Testis (tissue), 3 donors: Measurements from ENCODE around the gene CLDN5. TPM values are rescaled to one million over a fixed set of nuclear protein-coding genes. Genes with fewer than 3 reads are reported as not detected.

Experiments used
- DNase-seq: peaks from one replicate; pipeline ENCODE4 v3.0.0-alpha.2; 2019
- H3K27ac ChIP-seq, 2 donors: fragments of 200-600 bp; sonication (generic); one replicate each; pipeline ENCODE4 v1.5.1; 2019
- H3K27me3 ChIP-seq: fragments of 200-600 bp; sonication (generic); one replicate; pipeline ENCODE4 v1.5.1; 2019
- H3K36me3 ChIP-seq: fragments of 200-600 bp; sonication (generic); one replicate; pipeline ENCODE4 v1.5.1; 2017; ENCODE audit warnings: low read depth; ENCODE audit errors: missing control alignments
- H3K4me1 ChIP-seq: fragments of 200-600 bp; sonication (generic); one replicate; pipeline ENCODE4 v1.5.1; 2019
- H3K4me3 ChIP-seq, 2 donors: fragments of 200-600 bp; sonication (generic); one replicate each; pipeline ENCODE4 v1.5.1; 2017 to 2019
- H3K9me3 ChIP-seq: fragments of 200-600 bp; sonication (generic); one replicate; pipeline ENCODE4 v1.5.1; 2017
- POLR2A ChIP-seq: fragments of 450-650 bp; IDR thresholded peaks from one replicate; pipeline ENCODE4 v1.6.1; 2017; ENCODE audit warnings: antibody characterized with exemption, mild to moderate bottlenecking, moderate library complexity
- WGBS, 2 donors: methylation state at CpG; one replicate each; pipeline ENCODE4 v1.1.5; 2018; 5-methylcytosine and 5-hydroxymethylcytosine counted together
- intact Hi-C: fragments of 100-400 bp; cut with DNase I; formaldehyde crosslinking; loops from one replicate; pipeline ENCODE4 v1.15.1; 2023; ENCODE audit warnings: low total_unique reads
- polyA plus RNA-seq: library from polyadenylated mRNA; stranded (reverse); fragments of 350-450 nt; fragmentation: Illumina TruSeq; extraction: RNeasy Lipid Tissue Mini Kit (QIAGEN cat#74804); gene quantifications from one replicate; pipeline ENCODE4 v1.2.3, GENCODE V29; 2014; ENCODE audit warnings: low read depth, low replicate concordance; ENCODE audit not compliant: insufficient read depth
- total RNA-seq, 2 donors: library from RNA; depleted of rRNA; stranded (reverse); fragments of >200 nt; gene quantifications; one replicate each; pipeline ENCODE4 v1.2.3, GENCODE V29; 2016
- TF ChIP-seq, protein P1 (sequence below), 3 experiments: fragments of 450-650 bp in 2 of 3; fragments of 200-600 bp in 1 of 3; sonication (generic) in 1 of 3; IDR thresholded peaks; one replicate each; pipeline ENCODE4 v1.5.1; 2016 to 2019; ENCODE audit warnings: antibody characterized with exemption in 3 of 3, mild to moderate bottlenecking in 2 of 3, moderate library complexity in 1 of 3

The CLDN5 gene
- total and polyA plus RNA-seq, 3 donors from 2014 or later = 10.4 to 42.0 (median 29.2) TPM

DNA sequence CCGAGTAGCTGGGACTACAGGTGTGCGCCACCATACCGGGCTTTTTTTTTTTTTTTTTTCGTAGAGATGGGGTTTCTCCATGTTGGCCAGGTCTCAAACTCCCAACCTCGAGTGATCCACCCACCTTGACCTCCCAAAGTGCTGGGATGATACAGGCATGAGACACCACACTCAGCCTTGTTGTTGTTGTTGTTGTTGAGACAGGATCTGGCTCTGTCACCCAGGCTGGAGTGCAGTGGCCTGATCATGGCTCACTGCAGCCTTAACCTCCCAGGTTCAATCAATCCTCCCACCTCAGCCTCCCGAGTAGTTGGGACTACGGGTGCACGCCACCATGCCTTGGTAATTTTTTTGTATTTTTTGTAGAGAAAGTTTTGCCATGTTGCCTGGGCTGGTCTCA lies 23.4 kb upstream of the CLDN5 start:
- no peak for DNase-seq
- Histone ChIP-seq H3K9me3 (no peaks in the 10 kb centered on the region), H3K27me3 (no peaks in the 10 kb centered on the region), H3K4me1 (no peaks in the 10 kb centered on the region), H3K27ac (no peak overlapping the region), H3K36me3 (no peaks in the 10 kb centered on the region), H3K4me3 (no peak overlapping the region)
- TF ChIP-seq POLR2A = no peak
- TF ChIP-seq, protein P1, sequence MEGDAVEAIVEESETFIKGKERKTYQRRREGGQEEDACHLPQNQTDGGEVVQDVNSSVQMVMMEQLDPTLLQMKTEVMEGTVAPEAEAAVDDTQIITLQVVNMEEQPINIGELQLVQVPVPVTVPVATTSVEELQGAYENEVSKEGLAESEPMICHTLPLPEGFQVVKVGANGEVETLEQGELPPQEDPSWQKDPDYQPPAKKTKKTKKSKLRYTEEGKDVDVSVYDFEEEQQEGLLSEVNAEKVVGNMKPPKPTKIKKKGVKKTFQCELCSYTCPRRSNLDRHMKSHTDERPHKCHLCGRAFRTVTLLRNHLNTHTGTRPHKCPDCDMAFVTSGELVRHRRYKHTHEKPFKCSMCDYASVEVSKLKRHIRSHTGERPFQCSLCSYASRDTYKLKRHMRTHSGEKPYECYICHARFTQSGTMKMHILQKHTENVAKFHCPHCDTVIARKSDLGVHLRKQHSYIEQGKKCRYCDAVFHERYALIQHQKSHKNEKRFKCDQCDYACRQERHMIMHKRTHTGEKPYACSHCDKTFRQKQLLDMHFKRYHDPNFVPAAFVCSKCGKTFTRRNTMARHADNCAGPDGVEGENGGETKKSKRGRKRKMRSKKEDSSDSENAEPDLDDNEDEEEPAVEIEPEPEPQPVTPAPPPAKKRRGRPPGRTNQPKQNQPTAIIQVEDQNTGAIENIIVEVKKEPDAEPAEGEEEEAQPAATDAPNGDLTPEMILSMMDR (IDR thresholded peaks at IDR 0.05) = no peak
- WGBS, 2 donors = 94% methylated on average over 8 of the region's 8 CpGs
- intact Hi-C loops = no loop called here

DNA sequence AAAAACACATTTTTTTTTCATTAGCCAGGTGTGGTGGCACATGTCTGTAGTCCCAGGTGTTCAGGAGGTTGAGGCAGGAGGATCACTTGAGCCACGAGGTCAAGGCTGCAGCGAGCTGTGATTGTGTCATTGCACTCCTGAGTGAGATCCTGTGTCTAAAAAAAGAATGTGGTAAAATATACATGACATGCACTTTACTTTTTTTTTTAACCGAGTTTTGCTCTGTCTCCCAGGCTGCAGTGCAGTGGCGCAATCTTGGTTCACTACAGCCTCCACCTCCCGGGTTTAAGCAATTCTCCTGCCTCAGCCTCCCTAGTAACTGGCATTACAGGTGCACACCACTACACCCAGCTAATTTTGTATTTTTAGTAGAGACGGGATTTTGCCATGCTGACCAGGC lies 22.5 kb upstream of the CLDN5 start:
- H3K4me3 ChIP-seq = no peak overlapping the region
- intact Hi-C loops = no loop called here
- H3K4me1 ChIP-seq = no peaks in the 10 kb centered on the region
- no peaks in the 10 kb centered on the region for H3K36me3 ChIP-seq
- DNase-seq = no peak
- WGBS, 2 donors = 71 to 83% methylated on average over 6 of the region's 6 CpGs
- no peak for TF ChIP-seq POLR2A
- TF ChIP-seq, protein P1 (IDR thresholded peaks at IDR 0.05) = no peak
- no peak overlapping the region for H3K27ac ChIP-seq
- no peaks in the 10 kb centered on the region for H3K9me3 ChIP-seq
- no peaks in the 10 kb centered on the region for H3K27me3 ChIP-seq

GRCh38 chr22:19545935-19546207 lies 21.7 kb upstream of the CLDN5 start:
- Histone ChIP-seq H3K4me3 (no peak overlapping the region), H3K27me3 (no peaks in the 10 kb centered on the region), H3K27ac (no peak overlapping the region), H3K36me3 (no peaks in the 10 kb centered on the region), H3K9me3 (no peaks in the 10 kb centered on the region), H3K4me1 (no peaks in the 10 kb centered on the region)
- DNase-seq = no peak
- intact Hi-C loops = no loop called here
- TF ChIP-seq, protein P1 (IDR thresholded peaks at IDR 0.05) = no peak
- no peak for TF ChIP-seq POLR2A
- 77 to 90% methylated on average over 5 of the region's 5 CpGs for WGBS, 2 donors

DNA sequence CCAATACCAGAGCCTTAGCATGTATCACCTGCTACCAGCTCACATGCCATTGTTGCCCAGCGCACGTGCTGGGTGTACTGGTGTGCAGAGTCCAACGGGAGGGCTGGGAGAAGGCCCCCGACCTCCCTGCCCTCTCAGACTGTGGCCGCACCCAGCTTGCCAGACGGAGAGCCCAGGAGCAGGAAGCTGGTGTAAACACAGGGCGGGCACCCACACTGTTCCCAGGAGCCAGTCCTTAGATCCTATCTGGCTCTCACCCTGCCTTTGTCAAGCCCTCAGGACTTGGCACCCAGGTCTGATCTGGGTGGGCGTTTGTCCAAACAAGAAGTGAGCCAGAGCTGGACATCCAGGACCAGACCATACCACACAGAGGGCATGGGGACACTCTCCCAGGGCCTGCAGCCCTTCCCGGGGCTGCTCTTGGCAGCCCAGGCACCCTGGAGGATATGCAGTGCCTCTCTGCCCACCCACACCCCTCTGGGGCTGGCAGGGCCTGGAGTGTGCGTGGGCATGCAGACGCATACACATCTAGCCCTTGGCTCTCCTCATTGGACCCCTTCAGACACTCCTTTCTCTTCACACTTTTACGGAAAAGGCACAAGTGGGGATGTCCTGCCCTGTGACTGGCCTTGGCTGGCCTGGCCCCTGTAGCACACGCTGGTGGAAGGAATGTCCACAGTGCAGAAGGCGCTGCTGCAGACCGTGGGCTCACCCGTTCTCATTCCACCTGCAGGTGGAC lies 19.9 kb upstream of the CLDN5 start:
- H3K36me3 ChIP-seq = no peaks in the 10 kb centered on the region
- no peak overlapping the region for H3K27ac ChIP-seq
- no peaks in the 10 kb centered on the region for H3K9me3 ChIP-seq
- no peak overlapping the region for H3K4me3 ChIP-seq
- DNase-seq = no peak
- intact Hi-C loops = no loop called here
- TF ChIP-seq, protein P1 (IDR thresholded peaks at IDR 0.05) = no peak
- no peak for TF ChIP-seq POLR2A
- WGBS, 2 donors = 80 to 84% methylated on average over 12 to 16 of the region's 16 CpGs
- no peaks in the 10 kb centered on the region for H3K27me3 ChIP-seq
- no peaks in the 10 kb centered on the region for H3K4me1 ChIP-seq

GRCh38 chr22:19540394-19540793 lies 16.2 kb upstream of the CLDN5 start:
- no peaks in the 10 kb centered on the region for H3K27me3 ChIP-seq
- no peak overlapping the region for H3K27ac ChIP-seq
- TF ChIP-seq, protein P1 (IDR thresholded peaks at IDR 0.05) = no peak
- no peak for TF ChIP-seq POLR2A
- H3K9me3 ChIP-seq = no peaks in the 10 kb centered on the region
- no peaks in the 10 kb centered on the region for H3K36me3 ChIP-seq
- DNase-seq = no peak
- no peaks in the 10 kb centered on the region for H3K4me1 ChIP-seq
- no peak overlapping the region for H3K4me3 ChIP-seq
- intact Hi-C loops = no loop called here
